Measurements from ENCODE around the gene PAK2. TPM values are rescaled to one million over a fixed set of nuclear protein-coding genes. Genes with fewer than 3 reads are reported as not detected.
"Not testable (repeated sequence)": the region's sequence is repeated elsewhere in the genome, so short reads cannot be mapped to it uniquely, and the experiment has no call there.

PAK2 gene
- total and polyA plus RNA-seq, 12 donors = 15.3 to 62.0 (median 46.8) TPM

DNA sequence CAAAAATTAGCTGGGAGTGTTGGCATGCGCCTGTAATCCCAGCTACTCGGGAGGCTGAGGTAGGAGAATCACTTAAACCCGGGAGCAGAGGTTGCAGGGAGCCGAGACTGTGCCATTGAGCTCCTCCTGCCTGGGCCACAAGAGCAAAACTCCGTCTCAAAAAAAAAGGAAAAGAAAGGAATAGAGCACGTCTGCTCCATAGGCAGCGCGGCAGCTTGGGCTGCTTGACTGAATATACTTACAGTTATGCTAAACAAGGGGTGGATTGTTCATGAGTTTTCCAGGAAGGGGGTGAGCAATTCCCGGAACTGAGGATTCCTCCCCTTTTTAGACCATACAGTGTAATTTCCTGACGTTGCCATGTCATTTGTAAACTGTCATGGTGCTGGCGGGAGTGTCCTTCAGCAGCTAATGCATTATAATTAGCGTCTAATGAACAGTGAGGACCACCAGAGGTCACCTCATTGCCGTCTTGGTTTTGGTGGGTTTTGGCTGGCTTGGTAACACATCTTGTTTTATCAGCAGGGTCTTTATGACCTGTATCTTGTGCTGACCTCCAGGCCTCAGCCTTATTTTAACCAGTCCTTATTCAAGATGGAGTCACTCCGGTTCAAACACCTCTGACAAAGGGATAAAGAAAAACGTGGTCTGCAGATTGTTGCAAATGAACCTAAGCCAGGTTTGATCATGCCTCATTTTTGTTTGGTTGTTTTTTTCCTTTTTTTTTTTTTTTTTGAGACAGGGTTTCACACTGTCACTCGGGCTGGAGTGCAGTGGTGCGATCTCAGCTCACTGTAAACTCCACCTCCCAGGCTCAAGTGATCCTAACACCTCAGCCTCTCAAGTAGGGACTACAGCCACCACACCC lies 103.1 kb downstream of the PAK2 start:
- intact Hi-C loops (cut with DNase I) = loop anchor here in 1 of 2 donors (10.0 kb wide), 1 partner anchor 122 kb away; the partner anchor contains the start of gene PIGZ
- H3K4me3 ChIP-seq = no peak overlapping the region
- TF ChIP-seq, protein P1, sequence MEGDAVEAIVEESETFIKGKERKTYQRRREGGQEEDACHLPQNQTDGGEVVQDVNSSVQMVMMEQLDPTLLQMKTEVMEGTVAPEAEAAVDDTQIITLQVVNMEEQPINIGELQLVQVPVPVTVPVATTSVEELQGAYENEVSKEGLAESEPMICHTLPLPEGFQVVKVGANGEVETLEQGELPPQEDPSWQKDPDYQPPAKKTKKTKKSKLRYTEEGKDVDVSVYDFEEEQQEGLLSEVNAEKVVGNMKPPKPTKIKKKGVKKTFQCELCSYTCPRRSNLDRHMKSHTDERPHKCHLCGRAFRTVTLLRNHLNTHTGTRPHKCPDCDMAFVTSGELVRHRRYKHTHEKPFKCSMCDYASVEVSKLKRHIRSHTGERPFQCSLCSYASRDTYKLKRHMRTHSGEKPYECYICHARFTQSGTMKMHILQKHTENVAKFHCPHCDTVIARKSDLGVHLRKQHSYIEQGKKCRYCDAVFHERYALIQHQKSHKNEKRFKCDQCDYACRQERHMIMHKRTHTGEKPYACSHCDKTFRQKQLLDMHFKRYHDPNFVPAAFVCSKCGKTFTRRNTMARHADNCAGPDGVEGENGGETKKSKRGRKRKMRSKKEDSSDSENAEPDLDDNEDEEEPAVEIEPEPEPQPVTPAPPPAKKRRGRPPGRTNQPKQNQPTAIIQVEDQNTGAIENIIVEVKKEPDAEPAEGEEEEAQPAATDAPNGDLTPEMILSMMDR (IDR thresholded peaks at IDR 0.05) = no peak
- no peak for TF ChIP-seq POLR2A (IDR thresholded peaks at IDR 0.05)
- 64 to 68% (median 67%) methylated on average over 17 of the region's 17 CpGs for WGBS, 4 donors
- no peak for DNase-seq
- no peak overlapping the region for H3K27ac ChIP-seq
- H3K36me3 ChIP-seq (replicated peaks in 1 of 2) = no peaks in the 10 kb centered on the region
- H3K9me3 ChIP-seq (replicated peaks in 1 of 3) = no peaks in the 10 kb centered on the region
- no peaks in the 10 kb centered on the region for H3K4me1 ChIP-seq (replicated peaks in 1 of 2)
- no peaks in the 10 kb centered on the region for H3K27me3 ChIP-seq

DNA sequence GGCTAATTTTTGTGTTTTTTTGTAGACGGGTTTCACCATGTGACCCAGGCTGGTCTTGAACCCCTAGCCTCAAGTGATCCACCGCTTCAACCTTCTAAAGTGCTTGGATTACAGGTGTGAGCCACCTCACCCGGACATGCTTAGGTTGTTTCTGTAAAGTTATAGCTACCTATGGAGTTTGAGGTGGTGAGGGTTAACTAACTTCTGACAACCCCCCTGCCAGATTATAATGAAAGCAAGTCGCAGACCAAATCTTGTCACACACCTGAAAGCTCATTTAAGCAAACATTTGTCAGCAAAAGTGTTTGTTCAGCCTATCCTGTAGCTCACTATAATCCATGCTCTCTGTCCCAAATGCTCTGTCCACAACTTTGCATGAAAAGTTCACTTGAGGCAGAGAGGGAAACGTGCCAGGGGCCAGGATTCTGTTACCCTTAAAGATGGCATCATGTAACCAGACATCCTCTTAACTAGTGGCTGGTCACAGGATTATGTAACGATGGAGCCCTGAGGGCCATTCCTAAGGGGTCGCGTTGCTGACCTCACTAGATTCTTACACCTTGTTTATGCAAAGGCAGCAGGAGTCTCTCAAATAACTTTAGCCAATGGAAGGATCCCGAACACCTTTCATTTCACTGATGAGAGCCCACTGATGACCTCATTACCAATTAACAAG lies 103.9 kb downstream of the PAK2 start:
- 79 to 86% (median 80%) methylated on average over 8 to 9 of the region's 9 CpGs for WGBS, 4 donors
- intact Hi-C loops (cut with DNase I) = loop anchor here in 1 of 2 donors (10.0 kb wide), 1 partner anchor 121 kb away; the partner anchor contains the start of gene PIGZ
- H3K27ac ChIP-seq = no peak overlapping the region

DNA sequence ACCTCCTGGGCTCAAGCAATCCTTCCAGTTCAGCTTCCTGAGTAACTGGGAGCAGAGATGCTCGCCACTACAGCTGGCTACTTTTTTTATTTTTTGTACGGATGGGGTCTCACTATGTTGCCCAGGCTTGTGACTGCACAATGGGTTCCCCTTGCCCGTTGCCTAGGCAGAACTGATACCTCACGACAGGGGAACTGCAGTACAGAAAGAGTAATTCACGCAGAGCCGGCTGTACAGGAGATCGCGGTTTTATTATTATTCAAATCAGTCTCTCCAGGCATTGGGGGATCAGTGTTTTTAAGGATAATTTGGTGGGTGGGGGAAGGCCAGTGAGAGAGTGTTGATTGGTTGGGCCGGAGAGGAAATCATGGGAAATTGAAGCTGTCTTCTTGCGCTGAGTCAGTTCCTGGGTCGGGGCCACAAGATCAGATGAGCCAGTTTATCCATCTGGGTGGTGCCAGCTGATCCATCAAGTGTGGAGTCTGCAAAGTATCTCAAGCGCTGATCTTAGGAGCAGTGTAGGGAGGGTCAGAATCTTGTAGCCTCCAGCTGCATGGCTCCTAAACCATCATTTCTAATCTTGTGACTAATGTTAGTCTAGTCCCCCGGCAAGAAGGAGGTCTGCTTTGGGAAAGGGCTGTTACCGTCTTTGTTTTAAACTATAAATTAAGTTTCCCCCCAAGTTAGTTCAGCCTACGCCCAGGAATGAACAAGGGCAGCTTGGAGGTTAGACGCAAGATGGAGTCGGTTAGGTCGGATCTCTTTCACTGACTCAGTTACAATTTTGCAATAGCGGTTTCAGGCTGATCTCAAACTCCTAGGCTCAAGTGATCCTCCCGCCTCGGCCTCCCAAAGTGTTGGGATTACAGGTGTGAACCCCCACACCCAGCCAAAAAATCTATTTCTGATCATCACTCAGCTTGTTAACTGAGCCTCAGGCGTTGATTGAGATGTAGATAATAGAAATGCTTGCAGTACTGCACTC lies 104.9 kb downstream of the PAK2 start:
- not testable (repeated sequence) for H3K4me1 ChIP-seq (replicated peaks in 1 of 2); H3K4me3 ChIP-seq; H3K9me3 ChIP-seq (replicated peaks in 1 of 3); H3K27ac ChIP-seq; DNase-seq; H3K36me3 ChIP-seq (replicated peaks in 1 of 2); H3K27me3 ChIP-seq
- intact Hi-C loops (cut with DNase I) = loop anchor here in 1 of 2 donors (10.0 kb wide), 1 partner anchor 120 kb away; the partner anchor contains the start of gene PIGZ
- 86 to 89% (median 88%) methylated on average over 20 of the region's 22 CpGs for whole genome bisulfite sequencing, 4 donors

More for the DNA sequence above, 103.9 kb downstream of the PAK2 start:
- Histone ChIP-seq H3K27me3 (no peaks in the 10 kb centered on the region), H3K9me3 (replicated peaks in 1 of 3) (no peaks in the 10 kb centered on the region), H3K4me1 (replicated peaks in 1 of 2) (no peaks in the 10 kb centered on the region), H3K36me3 (replicated peaks in 1 of 2) (no peaks in the 10 kb centered on the region), H3K4me3 (no peak overlapping the region)
- TF ChIP-seq, protein P1 (IDR thresholded peaks at IDR 0.05) = no peak
- no peak for DNase-seq

DNA sequence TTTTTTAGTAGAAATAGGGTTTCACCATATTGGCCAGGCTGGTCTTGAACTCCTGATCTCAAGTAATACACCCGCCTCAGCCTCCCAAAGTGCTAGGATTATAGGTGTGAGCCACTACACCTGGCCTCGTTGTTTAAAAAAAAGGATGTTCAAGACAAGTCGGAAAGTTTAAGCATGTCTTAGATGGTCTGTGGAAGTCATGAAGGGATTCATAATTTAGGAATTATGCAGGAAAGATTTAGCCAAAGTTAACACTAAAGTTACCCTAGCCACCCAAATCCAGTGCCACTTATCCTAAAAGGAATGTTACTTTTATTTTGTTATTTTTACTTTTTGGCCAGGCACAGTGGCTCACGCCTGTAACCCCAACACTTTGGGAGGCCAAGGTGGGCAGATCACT lies 108.7 kb downstream of the PAK2 start:
- not testable (repeated sequence) for H3K9me3 ChIP-seq (replicated peaks in 1 of 3); DNase-seq

More for the DNA sequence above, 108.7 kb downstream of the PAK2 start:
- H3K27ac ChIP-seq; H3K36me3 ChIP-seq (replicated peaks in 1 of 2); H3K27me3 ChIP-seq; H3K4me3 ChIP-seq; H3K4me1 ChIP-seq (replicated peaks in 1 of 2): not testable (repeated sequence)
- intact Hi-C loops (cut with DNase I) = loop anchor here in 1 of 2 donors (10.0 kb wide), 1 partner anchor 116 kb away; the partner anchor contains the start of gene PIGZ
- WGBS, 4 donors = 71 to 83% (median 76%) methylated on average over 4 of the region's 4 CpGs
